H54 (cell line): ENCODE results near the gene SLC19A1.

Source experiments
- DNase-seq: peaks from one replicate; pipeline ENCODE4 v3.0.0; 2011; ENCODE audit warnings: low spot score, mixed read lengths; ENCODE audit not compliant: insufficient read length
- FAIRE-seq: peaks from 3 replicates; lab custom pipeline; 2011; peaks lifted over from hg19 to GRCh38; lab: Jason Lieb, UNC
- POLR2A ChIP-seq: IDR thresholded peaks from 2 replicates; pipeline ENCODE4 v1.6.1; 2011; ENCODE audit warnings: low read depth, mild to moderate bottlenecking, low read length

Gene SLC19A1

DNA sequence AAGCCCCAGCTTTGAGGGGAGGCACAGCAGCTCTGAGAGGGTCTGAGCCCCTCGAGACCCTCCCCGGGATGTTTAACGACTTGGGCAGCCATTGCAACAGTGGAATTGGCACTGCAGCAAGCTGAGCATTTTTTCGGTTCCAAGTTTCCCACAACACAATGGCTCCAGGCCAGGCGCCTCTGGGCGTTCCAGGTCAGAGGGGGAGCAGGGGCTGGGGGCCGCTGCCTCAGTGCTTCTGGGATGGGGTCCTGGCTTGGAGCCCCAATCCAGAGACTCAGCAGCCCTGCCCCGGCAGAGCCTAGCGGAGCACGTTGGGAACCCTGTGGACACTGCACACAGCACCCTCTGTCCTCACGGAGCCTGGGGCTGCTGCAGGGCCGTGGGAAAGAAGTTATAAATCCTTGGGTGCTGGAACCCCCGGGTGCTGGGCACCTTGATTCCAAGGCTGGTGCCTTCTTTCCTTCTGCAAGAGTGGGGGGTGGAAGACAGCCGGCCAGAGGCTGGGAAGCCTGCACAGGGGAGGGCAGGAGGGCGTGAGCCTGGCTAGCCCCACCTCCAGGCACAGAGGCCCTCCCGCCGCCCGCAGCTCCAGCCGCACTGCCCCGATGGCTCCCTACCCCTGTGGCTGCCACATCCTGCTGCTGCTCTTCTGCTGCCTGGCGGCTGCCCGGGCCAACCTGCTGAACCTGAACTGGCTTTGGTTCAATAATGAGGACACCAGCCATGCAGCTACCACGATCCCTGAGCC lies 87.1 kb downstream of the SLC19A1 start:
- TF ChIP-seq POLR2A: peak; percentile 49; the same call in 1 of the 2 replicates
- DNase-seq: no peak
- FAIRE-seq: no peak

DNA sequence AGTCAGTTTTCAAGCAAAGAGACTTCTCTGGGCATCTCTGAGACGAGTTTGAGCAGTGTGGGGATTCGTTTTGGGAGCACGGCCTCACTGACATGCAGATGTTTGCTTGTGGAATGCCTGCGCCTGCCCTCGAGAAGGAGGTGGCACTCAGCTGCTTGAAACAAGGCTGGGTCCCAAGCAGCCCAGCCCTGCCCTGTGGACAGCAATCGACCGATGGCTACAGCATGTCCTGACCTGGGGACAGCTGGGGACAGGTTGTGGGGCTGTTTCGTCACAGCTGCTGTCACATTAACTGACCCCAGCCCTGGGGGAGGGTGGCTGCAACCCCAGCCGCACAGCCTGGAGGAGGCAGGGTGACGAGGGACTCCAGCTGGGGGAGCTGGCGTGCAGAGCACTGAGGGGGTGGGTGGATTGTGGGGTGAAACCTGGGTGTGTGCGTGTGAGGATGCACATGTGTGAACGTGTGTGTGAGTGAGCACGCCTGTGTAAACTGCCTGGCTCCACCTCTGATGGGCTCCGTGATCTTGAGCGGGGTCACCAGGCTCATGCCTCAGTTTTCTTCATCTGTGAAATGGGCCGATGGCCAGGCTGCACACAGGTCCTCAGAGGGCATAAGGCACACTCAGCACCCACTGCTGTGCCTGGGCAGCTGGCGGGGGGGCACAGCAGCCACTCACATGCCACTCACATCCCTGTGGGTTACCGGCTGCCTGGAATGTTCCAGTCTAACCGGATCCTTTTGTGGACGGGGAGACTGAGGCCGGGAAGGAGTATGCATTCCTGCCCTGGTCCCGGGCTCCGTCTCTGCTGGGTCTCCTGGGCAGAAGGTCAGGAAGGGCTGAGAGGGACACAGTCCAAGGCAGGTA lies 87.9 kb downstream of the SLC19A1 start:
- FAIRE-seq: no peak
- no peak for TF ChIP-seq POLR2A
- DNase-seq: no peak

DNA sequence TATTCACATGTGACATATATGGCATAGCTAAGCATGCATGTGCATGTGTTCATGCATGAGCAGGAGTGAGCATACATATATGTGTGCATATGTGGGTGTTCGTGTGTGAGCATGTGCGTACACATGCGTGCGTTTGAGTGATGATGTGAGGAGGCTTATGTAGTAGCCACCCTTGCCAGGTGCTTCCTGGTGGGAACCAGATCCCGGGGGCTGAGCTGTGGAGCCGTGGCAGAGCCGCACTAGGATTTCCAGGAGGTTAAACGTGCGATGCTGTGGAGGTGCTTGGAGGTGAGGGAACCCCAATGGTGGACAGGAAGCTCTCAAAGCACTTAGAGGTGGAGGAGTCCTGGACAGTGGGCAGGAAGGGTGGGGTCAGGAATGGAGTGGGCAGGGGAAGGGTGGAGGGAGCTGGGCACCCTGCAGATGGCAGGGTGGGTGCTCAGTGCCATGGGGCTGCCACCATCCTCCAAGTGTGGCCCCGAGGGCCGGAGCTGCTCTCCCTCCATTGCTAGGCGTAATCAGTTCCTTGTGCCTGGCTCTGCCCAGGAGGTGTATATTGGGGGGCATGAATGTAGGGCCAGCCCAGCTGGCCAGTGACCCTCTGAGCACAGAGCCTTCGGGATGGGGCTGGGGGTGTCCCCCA lies 88.8 kb downstream of the SLC19A1 start:
- FAIRE-seq: no peak
- no peak for DNase-seq
- no peak for TF ChIP-seq POLR2A

DNA sequence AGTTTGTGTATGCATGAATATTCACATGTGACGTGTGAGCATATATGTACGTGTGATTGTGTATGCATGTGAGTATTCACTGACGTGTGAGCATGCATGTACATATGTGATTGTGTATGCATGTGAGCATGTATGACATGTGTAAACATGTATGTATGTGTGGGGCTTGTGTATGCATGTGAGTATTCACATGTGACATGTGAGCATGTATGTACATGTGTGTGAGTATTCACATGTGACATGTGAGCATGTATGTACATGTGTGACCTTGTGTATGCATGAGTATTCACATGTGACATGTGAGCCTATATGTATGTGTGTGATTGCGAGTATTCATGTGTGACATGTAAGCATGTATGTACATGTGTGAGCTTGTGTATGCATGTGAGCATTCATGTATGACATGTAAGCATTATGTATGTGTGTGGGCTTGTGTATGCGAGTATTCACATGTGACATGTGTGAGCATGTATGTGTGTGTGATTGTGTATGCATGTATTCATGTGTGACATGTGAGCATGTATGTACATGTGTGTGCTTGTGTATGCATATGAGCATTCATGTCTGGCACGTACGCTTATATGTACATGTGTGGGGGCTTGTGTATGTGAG lies 89.4 kb downstream of the SLC19A1 start:
- no peak for DNase-seq
- no peak for FAIRE-seq
- TF ChIP-seq POLR2A: no peak

DNA sequence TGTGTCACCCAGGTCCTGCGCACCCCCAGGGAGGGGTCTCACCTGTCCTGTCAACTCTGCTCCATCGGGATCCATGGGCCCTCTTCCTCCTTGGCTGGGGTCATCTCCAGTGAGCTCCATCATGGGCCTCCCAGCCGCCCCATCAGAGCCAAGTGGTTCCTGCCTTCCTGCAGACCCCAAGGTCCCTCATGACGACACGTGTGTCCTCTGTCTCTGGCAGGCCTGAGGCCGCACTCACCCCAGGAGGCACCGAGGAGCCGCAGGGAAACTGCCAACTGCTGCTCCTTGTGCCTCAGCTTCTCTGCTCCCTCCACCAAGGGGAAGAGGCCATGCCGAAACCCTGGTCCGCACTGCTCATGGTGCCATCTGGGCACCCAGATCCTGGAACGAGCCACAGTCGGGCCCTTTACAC lies 90.5 kb downstream of the SLC19A1 start:
- DNase-seq (no peak), FAIRE-seq (no peak)
- no peak for TF ChIP-seq POLR2A

DNA sequence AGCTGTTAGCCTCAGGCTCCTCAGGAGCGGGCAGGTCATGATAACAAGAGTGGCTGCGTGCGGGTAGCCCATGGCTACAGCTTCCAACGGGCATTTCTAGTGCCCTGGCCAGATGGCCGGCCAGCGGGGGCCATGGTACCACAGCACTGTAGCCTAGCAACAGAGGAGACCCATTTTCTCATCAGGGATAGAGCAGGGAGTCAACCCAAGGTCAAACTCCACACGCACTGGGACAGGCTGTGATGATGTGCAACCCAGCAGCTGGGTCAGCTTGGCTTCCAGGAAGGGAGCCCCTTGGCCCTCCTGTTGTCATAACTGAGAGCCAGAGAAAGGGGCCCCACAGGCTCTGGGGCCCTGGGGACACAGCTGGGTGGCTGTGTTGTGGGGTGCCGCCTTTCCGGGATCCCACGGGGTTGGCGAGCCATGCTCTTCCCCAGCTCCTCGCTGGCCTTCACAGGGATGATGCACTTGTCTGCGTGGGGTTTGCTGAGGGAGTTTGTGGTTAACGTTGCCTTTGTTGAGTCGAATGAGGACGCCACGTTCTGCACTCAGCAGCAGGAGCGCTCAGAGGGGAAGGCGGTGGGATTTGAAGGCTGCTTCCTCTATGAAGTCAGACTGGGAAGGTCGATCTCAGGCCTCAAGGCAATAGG lies 91.0 kb downstream of the SLC19A1 start:
- TF ChIP-seq POLR2A: no peak
- no peak for FAIRE-seq
- no peak for DNase-seq

DNA sequence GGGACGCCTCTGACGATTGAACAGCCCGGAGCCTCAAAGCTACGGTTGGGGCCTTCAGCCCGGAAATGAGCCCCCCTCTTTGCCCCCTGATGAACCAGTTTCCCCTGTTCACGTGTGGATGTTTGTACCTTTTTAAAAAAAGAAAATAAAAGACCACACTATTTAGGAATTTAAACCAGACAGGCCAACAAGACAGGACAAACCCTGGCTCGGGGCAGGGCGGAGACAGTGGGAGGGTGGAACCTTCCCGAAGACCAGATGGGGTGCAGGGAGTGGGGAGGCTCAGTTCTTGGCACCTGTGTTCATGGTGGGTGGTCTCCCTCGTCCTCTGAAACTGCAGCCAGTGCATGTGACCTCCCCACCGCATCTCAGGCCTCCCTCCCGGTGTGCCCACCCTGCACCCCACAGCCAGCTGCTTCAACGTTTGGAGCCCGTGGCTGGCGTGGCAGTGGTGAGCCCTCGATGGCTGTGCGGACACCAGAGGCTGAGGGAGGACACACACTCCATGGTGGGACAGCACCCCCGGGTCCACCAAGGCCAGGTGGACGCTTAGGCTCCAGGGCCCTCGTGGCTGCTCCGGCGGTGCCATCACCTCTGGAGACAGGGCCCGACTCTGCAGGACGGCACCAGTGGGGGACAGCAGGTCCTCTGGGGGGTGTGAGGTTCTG lies 91.7 kb downstream of the SLC19A1 start:
- no peak for DNase-seq
- no peak for FAIRE-seq
- no peak for TF ChIP-seq POLR2A

DNA sequence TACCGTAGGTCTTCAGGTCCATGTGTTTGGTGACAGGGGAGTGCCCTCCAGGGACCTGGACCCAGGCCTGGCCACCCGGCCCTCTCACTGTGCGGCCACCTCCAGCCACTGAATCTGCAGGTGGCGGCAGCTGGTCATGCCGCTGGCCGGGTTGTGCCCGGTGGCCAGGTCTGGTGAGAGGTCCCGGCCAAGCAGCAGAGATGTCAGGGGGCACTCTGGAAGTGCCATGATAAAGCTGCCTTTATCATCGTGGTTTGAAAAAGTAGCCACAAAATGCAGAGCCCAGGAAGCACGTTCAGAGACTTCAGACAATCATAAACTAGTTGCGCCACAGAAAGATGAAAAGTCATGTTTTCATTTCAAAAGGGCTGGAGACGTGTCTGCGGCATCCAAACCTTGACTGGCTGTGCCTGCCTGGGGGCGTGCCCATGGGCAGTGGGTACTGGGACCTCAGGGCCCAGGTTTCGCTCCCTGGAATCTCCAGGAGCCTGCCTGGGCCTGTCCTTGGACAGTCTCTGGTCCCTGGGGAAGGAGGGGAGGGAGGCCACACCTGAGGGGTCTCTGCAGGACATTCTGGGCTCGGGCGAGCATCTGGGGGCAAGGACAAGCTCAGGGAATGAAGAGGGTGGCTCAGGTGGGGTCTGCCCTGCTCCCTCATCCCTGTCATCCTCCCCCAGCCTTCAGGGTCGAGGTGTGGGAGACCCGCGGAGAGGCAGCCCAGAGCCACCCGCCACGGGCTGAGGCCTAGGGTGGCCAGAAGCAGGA lies 92.4 kb downstream of the SLC19A1 start:
- DNase-seq (no peak), FAIRE-seq (no peak)
- TF ChIP-seq POLR2A: no peak

DNA sequence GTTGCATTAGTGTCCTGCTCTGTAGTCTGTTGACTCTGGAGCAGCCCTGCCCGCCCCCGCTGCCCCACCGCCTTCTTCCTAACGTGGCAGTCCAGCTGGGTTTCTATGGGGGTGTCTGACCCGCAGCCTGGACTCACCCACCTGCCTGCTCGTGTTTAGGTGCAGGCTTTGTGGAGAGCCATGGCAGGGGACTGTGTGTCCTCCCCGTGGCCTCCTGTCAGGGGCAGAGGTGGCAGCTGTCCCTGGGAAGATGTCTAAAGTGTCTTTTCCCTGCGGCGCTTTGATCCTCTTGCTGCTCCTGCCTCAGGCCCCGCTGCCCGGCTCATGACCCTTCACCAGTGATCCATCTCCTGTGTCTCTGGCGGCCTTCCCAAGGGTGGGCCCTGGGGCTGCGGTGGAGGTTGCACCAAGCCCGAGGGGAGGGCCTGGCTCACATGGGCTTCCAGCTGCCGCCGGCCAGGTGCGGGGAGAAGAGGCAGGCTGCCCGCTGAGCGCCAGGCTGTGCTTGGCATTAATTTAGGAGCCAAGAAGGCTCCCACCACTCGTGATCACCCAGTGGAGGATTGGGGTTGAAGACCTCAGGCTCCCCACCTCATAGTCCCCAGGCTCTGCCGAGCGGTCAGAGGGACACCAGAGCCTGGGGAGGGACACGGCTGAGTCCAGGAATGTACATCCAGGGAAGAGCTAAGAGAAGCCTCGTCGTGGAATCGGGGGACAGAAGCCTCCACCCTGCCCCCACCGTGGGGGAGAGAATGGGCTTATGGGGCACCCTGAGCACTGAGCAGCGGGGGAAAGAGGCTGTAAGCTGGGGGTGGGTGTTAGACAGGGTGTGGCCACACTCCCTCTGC lies 93.2 kb downstream of the SLC19A1 start:
- DNase-seq (no peak), FAIRE-seq (no peak)
- TF ChIP-seq POLR2A: no peak

DNA sequence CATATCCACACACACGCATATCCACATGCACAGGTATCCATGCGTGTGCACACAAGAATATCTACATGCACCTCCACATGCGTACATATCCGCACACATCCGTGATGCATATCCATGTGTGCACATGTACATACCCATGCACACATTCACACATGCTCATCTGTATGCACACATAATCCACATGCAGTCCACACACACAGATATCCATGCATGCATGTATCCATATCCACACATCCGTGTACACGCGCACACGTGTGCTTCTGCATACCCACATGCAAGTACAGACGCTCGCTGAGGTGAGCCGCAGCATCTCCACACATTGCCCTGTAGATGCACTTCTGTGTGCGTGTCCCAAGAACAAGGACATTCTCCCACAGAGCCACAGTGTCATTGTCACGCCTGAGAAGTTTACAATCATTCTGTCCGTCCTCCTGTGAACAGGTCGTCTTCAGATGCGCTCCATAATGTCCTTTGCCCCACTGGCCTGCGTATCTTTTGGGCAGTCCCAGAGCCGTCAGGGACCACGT lies 93.9 kb downstream of the SLC19A1 start:
- DNase-seq: no peak
- FAIRE-seq: no peak
- TF ChIP-seq POLR2A: no peak
